ENCODE data around the gene CSRP1.

The CSRP1 gene

DNA sequence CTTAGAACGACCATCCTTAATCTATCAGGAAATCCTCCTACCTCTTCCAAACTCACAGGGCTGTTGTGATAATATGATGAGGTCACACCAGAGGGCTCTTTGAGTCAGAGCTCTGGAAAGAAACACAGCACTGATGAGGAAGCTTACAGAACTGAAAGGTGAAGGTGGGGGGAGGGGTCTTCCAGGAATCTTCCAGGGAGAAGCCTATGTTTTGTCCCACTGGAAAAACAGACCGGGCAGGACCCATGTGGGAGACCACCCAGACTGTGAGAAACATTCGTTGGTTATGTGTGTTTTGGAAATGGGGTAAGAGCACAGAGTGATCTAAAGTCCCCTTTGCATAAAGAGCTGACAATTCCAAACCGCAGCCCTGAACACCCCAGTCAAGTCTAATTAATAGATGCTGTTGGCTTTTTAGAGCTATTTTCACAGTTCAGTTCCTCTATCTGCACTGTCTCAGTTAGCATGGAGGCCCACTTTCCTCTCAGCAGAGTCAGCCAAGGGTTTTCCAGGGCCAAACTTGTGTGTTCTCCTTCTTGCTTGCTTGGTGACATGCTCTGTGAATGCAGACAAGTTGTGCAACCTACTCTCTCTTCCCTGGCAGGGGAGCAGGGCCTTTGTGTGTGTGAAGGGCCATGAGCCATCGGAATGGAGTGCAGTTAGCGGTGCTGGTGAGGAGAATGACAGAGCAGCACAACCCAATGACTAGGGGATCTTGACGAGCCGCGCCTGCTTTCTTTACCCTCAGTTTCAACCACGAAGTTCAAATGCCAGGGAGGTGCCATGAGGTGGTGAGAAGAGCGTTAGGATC, 50.2 kb downstream of the CSRP1 start:
- TF ChIP-seq FOXP2 (optimal IDR thresholded peaks at IDR 0.05; ENCODE audit: borderline replicate concordance, extremely low read depth, extremely low read length, insufficient read depth) (no peak), TAF1 (IDR thresholded peaks at IDR 0.05; ENCODE audit: borderline replicate concordance, insufficient read depth, low read length) (no peak), POLR2AphosphoS5 (IDR thresholded peaks at IDR 0.05; ENCODE audit: low read depth, low read length) (no peak), SIN3A (IDR thresholded peaks at IDR 0.05; ENCODE audit: borderline replicate concordance, insufficient read depth, low read length) (no peak)
- TF ChIP-seq, protein P1, sequence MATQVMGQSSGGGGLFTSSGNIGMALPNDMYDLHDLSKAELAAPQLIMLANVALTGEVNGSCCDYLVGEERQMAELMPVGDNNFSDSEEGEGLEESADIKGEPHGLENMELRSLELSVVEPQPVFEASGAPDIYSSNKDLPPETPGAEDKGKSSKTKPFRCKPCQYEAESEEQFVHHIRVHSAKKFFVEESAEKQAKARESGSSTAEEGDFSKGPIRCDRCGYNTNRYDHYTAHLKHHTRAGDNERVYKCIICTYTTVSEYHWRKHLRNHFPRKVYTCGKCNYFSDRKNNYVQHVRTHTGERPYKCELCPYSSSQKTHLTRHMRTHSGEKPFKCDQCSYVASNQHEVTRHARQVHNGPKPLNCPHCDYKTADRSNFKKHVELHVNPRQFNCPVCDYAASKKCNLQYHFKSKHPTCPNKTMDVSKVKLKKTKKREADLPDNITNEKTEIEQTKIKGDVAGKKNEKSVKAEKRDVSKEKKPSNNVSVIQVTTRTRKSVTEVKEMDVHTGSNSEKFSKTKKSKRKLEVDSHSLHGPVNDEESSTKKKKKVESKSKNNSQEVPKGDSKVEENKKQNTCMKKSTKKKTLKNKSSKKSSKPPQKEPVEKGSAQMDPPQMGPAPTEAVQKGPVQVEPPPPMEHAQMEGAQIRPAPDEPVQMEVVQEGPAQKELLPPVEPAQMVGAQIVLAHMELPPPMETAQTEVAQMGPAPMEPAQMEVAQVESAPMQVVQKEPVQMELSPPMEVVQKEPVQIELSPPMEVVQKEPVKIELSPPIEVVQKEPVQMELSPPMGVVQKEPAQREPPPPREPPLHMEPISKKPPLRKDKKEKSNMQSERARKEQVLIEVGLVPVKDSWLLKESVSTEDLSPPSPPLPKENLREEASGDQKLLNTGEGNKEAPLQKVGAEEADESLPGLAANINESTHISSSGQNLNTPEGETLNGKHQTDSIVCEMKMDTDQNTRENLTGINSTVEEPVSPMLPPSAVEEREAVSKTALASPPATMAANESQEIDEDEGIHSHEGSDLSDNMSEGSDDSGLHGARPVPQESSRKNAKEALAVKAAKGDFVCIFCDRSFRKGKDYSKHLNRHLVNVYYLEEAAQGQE (IDR thresholded peaks at IDR 0.05; ENCODE audit: insufficient read depth in 1 of 2, low read depth in 2 of 2, low read length in 2 of 2): no peak

DNA sequence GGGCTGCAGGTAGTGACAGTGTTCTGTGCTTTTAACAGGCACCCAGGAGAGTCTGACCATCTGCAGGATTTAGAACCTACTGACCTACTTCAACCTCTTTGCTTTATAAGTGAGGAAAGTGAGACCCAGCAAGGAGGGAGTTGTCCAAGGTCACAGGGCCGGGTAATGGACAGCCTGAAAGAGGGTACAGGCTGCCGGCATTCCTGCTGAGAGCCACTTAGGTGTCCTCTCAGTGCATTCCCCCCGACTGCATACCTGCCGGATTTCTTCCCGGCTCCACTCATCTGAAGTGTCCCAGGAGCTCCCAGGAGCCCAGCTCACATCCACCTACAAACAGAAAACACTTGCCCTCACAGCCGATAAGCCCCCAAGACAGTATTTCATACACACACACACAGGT, 51.8 kb downstream of the CSRP1 start:
- TF ChIP-seq SIN3A (IDR thresholded peaks at IDR 0.05; ENCODE audit: borderline replicate concordance, insufficient read depth, low read length): no peak
- TF ChIP-seq POLR2AphosphoS5 (IDR thresholded peaks at IDR 0.05; ENCODE audit: low read depth, low read length): no peak
- TF ChIP-seq, protein P1 (IDR thresholded peaks at IDR 0.05; ENCODE audit: insufficient read depth in 1 of 2, low read depth in 2 of 2, low read length in 2 of 2): no peak
- no peak for TF ChIP-seq TAF1 (IDR thresholded peaks at IDR 0.05; ENCODE audit: borderline replicate concordance, insufficient read depth, low read length)
- TF ChIP-seq FOXP2 (optimal IDR thresholded peaks at IDR 0.05; ENCODE audit: borderline replicate concordance, extremely low read depth, extremely low read length, insufficient read depth): no peak

DNA sequence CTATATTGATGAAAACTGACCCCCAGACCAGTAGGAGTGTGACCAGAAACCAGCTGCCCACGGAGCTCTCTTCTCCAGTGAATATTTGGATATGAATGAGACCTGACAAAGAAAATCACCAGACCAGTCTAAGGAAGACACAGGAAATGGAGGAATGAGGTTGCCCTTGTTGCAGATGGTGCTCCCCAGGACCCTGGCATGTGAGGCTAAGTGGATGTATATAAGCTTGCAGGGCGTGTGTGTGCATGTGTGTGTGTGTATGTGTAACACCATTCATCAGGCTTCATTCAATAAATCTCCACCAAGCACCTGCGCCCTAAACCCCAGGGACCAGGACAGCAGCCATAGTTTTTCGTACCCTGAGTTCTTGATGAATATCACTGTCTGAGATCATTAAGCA, 52.3 kb downstream of the CSRP1 start:
- TF ChIP-seq SIN3A (IDR thresholded peaks at IDR 0.05; ENCODE audit: borderline replicate concordance, insufficient read depth, low read length) (no peak), FOXP2 (optimal IDR thresholded peaks at IDR 0.05; ENCODE audit: borderline replicate concordance, extremely low read depth, extremely low read length, insufficient read depth) (no peak), TAF1 (IDR thresholded peaks at IDR 0.05; ENCODE audit: borderline replicate concordance, insufficient read depth, low read length) (no peak), POLR2AphosphoS5 (IDR thresholded peaks at IDR 0.05; ENCODE audit: low read depth, low read length) (no peak)
- TF ChIP-seq, protein P1 (IDR thresholded peaks at IDR 0.05; ENCODE audit: insufficient read depth in 1 of 2, low read depth in 2 of 2, low read length in 2 of 2): no peak

DNA sequence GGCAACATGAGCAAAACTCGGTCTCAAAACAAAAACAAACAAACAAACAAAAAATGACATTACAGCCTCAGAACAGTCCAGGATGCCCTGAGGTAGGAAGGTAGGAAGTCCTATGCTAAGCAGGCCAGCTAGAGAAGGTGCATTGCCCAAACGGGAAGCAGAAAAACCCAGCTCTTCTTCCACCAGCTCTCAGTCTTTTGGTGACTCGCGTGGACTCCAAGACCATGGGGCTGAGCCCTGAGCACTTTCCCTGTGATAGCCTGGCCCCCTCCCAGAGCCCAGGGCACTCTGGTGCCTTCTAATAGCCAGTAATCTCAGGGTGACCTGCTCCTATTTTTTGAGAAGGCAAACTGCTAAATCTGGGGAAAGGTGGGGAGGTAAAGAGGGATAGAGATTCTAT, 54.1 kb downstream of the CSRP1 start:
- TF ChIP-seq TAF1 (IDR thresholded peaks at IDR 0.05; ENCODE audit: borderline replicate concordance, insufficient read depth, low read length) (no peak), SIN3A (IDR thresholded peaks at IDR 0.05; ENCODE audit: borderline replicate concordance, insufficient read depth, low read length) (no peak), POLR2AphosphoS5 (IDR thresholded peaks at IDR 0.05; ENCODE audit: low read depth, low read length) (no peak), FOXP2 (optimal IDR thresholded peaks at IDR 0.05; ENCODE audit: borderline replicate concordance, extremely low read depth, extremely low read length, insufficient read depth) (no peak)
- TF ChIP-seq, protein P1 (IDR thresholded peaks at IDR 0.05; ENCODE audit: insufficient read depth in 1 of 2, low read depth in 2 of 2, low read length in 2 of 2): no peak
